NOMO-1 (cell line): Measurements from ENCODE around the gene CACNB4.

ENCODE experiments used
- DNase-seq, 2 experiments: peaks; one replicate each; lab custom pipeline; 2025; ENCODE audit not compliant: unreplicated experiment in 2 of 2; lab: John Stamatoyannopoulos, UW

Gene CACNB4

GRCh38 chr2:151872463-151872862, 226.4 kb downstream of the CACNB4 start:
- no peak for DNase-seq

- DNase-seq, result no peak
Measured at GRCh38 chr2:151869291-151869690, 229.6 kb downstream of the CACNB4 start.

GRCh38 chr2:151862700-151863099, 236.1 kb downstream of the CACNB4 start:
- DNase-seq, result no peak

- DNase-seq, result no peak
Measured at GRCh38 chr2:151861174-151861573, 237.7 kb downstream of the CACNB4 start.

- no peak for DNase-seq
Measured at GRCh38 chr2:151860613-151861146, 238.2 kb downstream of the CACNB4 start.

- DNase-seq, result no peak
Measured at GRCh38 chr2:151860210-151860609, 238.6 kb downstream of the CACNB4 start.

- no peak for DNase-seq
Measured at GRCh38 chr2:151857650-151858049, 241.2 kb downstream of the CACNB4 start.

- DNase-seq, result peak; percentile 4 to 66
Measured at GRCh38 chr2:151855111-151855510, 243.7 kb downstream of the CACNB4 start.

GRCh38 chr2:151853070-151853758, 245.6 kb downstream of the CACNB4 start:
- DNase-seq, result no peak

GRCh38 chr2:151852260-151853069, 246.4 kb downstream of the CACNB4 start:
- no peak for DNase-seq

GRCh38 chr2:151851761-151852160, 247.1 kb downstream of the CACNB4 start:
- DNase-seq, result no peak

GRCh38 chr2:151849413-151850010, 249.3 kb downstream of the CACNB4 start:
- DNase-seq, result no peak

GRCh38 chr2:151845884-151846283, 253.0 kb downstream of the CACNB4 start:
- DNase-seq, result no peak

- no peak for DNase-seq
Measured at GRCh38 chr2:151845481-151845880, 253.4 kb downstream of the CACNB4 start.

GRCh38 chr2:151844211-151844896, 254.5 kb downstream of the CACNB4 start:
- DNase-seq, result peak; percentile 0 to 27

- no peak for DNase-seq
Measured at GRCh38 chr2:151843691-151844061, 255.2 kb downstream of the CACNB4 start.

GRCh38 chr2:151842830-151843690, 255.8 kb downstream of the CACNB4 start:
- no peak for DNase-seq

GRCh38 chr2:151841047-151841424, 257.8 kb downstream of the CACNB4 start:
- peak; percentile 3 to 41 for DNase-seq

- peak; percentile 39 to 87 for DNase-seq
Measured at GRCh38 chr2:151840216-151841046, 258.4 kb downstream of the CACNB4 start.
